GM21447 (cell line): ENCODE data around the gene KRTAP4-16.
"Not testable (repeated sequence)": the region's sequence is repeated elsewhere in the genome, so short reads cannot be mapped to it uniquely, and the experiment has no call there.

Experiments used
- ATAC-seq: cut with Tn5 transposase; IDR thresholded peaks from one replicate; pipeline ENCODE4 v1.9.1; 2021; ENCODE audit not compliant: unreplicated experiment

KRTAP4-16 gene

DNA sequence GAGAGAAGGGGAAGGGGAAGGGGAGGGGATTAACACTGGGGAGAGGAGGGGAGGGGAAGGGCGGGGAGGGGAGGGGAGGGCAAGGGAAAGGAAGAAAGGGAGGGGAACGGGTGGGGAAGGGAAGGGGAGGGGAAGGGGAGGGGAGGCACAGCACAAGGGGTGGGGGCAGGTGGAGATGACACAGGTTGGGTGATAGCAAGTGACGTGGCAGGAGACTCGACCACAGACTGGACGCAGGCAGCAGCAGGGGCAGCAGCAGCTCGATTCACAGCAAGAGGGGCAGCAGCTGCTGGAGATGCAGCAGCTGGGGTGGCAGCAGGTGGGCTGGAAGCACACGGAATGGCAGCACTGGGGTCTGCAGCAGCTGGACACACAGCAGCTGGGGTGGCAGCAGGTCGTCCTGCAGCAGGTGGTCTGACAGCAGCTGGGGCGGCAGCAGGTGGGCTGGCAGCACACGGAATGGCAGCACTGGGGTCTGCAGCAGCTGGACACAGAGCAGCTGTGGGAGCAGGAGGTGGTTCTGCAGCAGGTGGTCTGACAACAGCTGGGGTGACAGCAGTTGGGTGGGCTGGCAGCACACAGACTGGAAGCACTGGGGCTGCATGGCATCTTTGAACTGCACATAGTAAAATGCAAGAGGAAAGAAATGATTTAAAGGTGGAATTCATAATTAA, at the start of gene KRTAP4-16:
Gene KRTAP4-16 (minus strand): TSS at position 624 of the 674 bp plus-strand sequence. CDS start 0 bp downstream, at position 624.
- ATAC-seq, result no peak

DNA sequence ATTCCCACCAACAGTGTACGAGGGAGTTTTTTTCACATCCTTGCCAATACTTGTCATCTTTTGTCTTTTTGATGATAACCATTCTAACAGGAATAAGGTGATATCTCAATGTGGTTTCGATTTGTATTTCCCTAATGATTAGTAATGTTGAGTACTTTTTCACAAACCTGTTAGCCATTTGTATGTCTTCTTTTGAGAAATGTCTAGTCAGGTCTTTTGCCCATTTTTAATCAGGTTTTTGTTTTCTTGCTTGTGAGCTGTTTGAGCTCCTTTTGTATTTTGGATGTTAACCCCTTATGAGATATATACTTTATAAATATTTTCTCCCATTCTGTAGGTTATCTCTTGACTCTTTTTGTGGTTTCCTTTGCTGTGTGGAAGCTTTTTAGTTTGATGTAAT, 49.5 kb upstream of the KRTAP4-16 start:
- ATAC-seq, result no peak

GRCh38 chr17:41150026-41150425, 48.0 kb upstream of the KRTAP4-16 start:
- no peak for ATAC-seq

DNA sequence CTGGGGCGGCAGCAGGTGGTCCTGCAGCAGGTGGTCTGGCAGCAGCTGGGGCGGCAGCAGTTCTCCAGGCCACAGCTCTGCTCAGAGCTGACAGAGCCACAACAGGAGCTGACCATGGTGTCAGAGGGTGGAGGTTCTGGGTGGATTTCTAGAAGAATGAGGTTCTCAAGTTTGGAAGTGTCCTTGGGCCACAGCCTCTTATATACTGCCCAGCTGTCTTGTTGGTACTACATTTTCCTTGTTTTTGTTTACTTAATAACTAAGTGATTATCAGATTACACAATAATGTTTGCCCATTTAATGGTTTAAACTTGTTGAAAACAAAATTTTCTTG, 47.6 kb upstream of the KRTAP4-16 start, which contains the start of gene KRTAP4-5:
Gene KRTAP4-5 (minus strand): TSS at position 174 of the 334 bp plus-strand sequence. CDS start 58 bp downstream, at position 116.
- ATAC-seq, result no peak

GRCh38 chr17:41148971-41149651, 47.1 kb upstream of the KRTAP4-16 start:
- ATAC-seq, result not testable (repeated sequence)

DNA sequence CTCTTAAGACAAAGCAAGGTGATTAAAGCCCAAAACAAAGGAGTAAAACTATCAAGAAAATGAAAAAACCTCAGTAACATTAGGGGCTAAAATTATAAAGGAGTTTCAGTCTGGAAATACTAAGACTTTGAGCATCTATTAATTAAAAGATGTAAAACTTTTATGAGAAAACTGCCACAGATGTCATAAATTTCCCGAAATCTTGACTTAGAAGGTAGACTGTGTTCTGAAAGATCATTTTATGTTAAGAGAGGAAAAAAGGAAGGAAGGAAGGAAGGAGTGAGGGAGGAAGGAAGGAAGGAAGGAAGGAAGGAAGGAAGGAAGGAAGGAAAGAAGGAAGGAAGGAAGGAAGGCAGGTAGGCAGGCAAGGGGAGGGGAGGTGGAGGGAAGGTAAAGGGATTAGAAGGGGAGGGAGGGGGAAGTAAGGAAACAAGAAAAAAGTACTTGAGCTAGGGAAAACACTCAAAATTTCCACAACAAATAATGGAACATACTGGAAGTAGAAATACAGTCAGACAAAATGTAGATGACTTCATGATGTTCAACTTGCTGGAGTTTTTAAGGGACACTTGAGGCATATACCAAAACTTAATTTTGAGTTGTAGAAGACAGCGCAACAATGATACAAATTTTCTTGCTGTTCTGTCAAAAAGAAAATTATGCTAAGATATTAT, 45.7 kb upstream of the KRTAP4-16 start:
- ATAC-seq, result no peak

GRCh38 chr17:41145261-41145660, 43.3 kb upstream of the KRTAP4-16 start:
- no peak for ATAC-seq

DNA sequence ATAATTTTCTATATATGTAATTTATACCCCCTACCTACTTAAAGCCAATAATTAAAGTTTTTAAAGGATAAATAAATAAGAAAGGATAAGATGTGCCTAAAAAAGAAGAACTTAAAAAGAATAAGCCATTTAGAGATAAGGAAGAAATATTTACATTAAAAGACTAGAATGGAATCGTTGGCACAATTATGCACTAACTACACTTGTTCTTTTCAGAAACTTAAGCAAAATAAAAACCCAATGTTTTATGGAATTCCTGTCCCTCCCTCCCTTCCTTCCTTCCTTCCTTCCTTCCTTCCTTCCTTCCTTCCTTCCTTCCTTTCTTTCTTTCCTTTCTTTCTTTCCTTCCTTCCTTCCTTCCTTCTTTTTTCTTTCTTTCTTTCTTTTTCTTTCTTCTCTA, 42.8 kb upstream of the KRTAP4-16 start:
- ATAC-seq, result no peak

- no peak for ATAC-seq
Measured at GRCh38 chr17:41141361-41141760, 39.4 kb upstream of the KRTAP4-16 start.

DNA sequence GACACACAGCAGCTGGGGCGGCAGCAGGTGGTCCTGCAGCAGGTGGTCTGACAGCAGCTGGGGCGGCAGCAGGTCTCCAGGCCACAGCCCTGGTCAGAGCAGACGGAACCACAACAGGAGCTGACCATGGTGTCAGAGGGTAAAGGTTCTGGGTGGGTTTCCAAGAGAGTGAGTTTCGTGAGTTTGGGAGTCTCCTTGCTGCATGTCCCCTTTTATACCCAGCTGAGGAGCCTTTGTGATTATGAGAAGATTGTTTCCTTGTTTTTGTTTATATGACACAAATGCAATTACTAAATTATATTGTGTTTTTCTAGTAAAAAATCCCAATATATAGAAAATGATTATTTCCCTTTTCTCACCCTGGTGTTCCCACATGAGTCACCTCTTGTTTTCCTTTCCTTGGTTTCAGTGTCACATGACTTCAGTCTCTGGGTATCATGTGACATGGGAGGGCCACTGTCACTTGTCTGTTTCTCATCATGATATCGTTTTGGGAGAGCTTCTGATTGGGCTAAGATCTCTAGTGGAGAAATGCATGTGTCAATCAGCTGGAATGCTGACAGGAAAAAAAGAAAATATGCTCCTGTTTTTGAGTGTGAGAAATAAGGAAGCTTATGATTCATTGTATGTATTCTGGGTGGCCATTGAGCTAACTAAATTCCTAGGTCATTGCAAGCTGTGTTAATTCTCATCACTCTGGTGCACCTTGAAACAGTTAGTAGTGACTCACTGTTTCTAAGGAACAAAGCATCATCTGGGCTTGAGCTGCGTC, 38.5 kb upstream of the KRTAP4-16 start, which contains the start of gene KRTAP4-6:
Gene KRTAP4-6 (minus strand): TSS at position 185 of the 772 bp plus-strand sequence. CDS start 57 bp downstream, at position 128.
- no peak for ATAC-seq

- ATAC-seq, result not testable (repeated sequence)
Measured at GRCh38 chr17:41139865-41140264, 37.9 kb upstream of the KRTAP4-16 start.

DNA sequence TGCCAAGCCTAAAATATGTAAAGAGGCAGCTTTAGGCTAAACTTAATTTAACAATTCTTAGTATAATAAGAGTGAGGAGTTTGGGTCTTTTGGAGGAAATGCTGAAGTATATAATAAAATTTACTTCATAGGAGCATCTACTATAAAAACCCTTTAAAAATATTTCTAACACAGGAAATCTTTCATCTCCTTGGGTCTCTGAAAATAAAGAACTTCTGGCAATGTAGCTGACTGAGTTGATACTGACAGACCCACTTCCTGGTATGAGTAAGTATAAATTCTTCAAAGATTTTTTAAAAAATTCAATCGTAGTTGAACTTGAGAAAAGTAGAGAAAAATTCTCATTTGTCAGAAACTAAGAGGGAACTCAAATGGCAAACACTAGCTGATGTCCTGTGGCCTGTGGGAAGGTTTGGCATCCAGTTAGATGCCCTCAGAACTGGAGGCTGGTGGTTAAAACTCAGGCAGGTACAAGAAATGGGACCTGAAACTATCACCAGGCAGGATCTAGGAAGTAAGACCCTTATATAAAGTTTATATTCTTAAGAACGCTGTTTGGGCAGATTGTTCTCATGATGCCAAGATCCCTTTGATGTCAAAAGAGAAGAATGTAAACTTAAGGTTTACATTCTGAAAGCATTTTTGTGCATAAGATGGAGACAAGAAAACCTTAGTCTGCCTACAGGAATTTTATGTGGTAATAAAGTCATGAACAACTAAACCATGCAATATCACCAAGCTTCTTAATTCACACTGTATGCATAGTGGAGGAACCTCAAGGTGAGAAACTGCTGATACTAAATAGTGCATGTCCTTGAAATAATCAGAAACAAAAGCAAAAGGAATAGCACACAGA, 32.1 kb upstream of the KRTAP4-16 start:
- no peak for ATAC-seq

- ATAC-seq, result no peak
Measured at GRCh38 chr17:41131979-41132378, 30.0 kb upstream of the KRTAP4-16 start.

DNA sequence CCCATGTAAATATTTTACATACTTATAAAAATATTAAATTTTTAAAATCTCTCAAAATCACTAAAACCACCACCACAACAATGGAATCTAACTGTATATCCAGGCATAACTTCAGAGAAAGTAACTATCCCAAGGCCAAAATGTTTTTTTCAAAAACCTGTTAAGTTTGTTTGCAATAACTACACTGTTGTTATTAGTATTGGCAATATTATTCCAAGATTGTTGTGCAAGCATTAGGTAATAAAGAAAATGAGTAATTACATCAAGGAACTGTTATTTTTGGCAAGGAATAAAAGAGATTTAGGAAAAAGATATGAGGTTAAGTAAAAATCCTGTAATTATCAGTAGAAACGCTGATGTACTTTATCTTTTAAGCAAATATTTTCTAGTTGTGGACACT, 25.4 kb upstream of the KRTAP4-16 start:
- no peak for ATAC-seq

GRCh38 chr17:41126412-41126811, 24.4 kb upstream of the KRTAP4-16 start:
- no peak for ATAC-seq

DNA sequence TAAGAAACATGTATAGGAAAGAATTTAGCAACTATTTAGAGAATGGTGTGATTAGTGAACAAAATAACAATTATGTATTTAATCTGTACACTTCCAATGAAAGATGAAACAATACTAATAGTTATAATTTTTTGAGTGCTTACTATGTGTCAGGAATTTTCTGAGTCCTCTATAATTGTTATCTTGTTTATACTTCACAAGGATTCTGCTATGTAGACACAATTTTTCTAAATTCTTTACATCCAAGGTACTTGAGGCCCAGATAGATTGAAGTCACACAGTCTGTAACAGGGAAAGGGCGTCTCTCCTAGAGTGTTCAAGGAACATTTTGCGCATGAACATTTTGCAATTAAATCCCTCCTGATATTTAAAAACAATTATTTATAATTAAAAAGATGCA, 23.1 kb upstream of the KRTAP4-16 start:
- no peak for ATAC-seq

GRCh38 chr17:41123991-41124371, 22.0 kb upstream of the KRTAP4-16 start, which contains the start of gene KRTAP4-12:
KRTAP4-12 (minus strand) TSS chr17:41124182; CDS start chr17:41124122, 60 bp downstream.
- not testable (repeated sequence) for ATAC-seq

DNA sequence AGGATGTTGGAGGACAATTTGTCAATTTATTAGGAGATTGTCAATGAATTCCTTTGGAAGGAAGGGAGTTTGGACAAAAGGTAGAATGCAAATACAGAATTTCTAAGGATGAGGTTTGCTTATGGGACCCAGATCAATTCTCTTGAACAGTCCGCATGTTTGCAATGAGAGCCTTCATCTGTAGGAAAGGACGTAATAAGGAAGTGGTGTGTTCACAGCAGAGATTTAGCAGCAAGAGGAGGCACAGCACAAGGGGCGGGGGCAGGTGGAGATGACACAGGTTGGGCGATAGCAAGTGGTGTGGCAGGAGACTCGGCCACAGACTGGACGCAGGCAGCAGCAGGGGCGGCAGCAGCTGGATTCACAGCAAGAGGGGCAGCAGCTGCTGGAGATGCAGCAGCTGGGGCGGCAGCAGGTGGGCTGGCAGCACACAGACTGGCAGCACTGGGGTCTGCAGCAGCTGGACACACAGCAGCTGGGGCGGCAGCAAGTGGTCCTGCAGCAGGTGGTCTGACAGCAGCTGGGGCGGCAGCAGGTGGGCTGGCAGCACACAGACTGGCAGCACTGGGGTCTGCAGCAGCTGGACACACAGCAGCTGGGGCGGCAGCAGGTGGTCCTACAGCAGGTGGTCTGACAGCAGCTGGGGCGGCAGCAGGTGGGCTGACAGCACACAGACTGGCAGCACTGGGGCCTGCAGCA, 21.4 kb upstream of the KRTAP4-16 start:
- ATAC-seq, result not testable (repeated sequence)

DNA sequence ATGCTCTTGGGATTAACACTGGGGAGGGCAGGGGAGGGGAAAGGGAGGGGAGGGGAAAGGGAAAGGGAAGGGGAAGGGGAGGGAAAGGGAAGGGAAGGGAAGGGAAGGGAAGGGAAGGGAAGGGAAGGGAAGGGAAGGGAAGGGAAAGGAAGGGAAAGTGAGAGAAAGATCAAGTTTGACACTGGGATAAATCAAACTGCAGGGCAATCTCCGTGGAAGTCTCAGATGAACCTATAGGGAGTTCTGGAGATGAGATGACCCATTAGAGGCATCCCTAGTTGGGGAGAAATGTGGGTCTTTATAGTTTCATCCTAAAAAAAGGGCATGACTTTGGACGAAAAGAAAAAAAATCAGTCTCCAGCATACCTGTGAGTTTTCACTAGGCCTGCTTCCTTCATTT, 19.7 kb upstream of the KRTAP4-16 start:
- no peak for ATAC-seq
